ENCODE measurements around the gene USP9Y. TPM values are rescaled to one million over a fixed set of nuclear protein-coding genes. Genes with fewer than 3 reads are reported as not detected.
"Not testable (repeated sequence)": the region's sequence is repeated elsewhere in the genome, so short reads cannot be mapped to it uniquely, and the experiment has no call there.

The USP9Y gene
- 10 to 100 TPM in 2 of 4 donors, under 1 TPM in 2; 0.06 to 31.7 (median 10.7) TPM for total RNA-seq

GRCh38 chrY:12701181-12701695 is at the start of gene USP9Y:
Gene USP9Y, plus strand, starts transcription at chrY:12701231. Its CDS starts 8,217 bp downstream, at chrY:12709448.
- intact Hi-C loops (cut with DNase I) = no loop called here
- Histone ChIP-seq H3K27ac (no peak within 1 kb of the TSS), H3K9me3 (peaks cover 0 to 8% (median 0%) of the 10 kb centered on the region in 3 donors), H3K4me3 (no peak within 1 kb of the TSS), H3K36me3 (peaks cover 0 to 41% (median 0%) of the 10 kb centered on the region in 3 donors), H3K4me1 (no peaks in the 10 kb centered on the region), H3K27me3 (no peaks in the 10 kb centered on the region)
- TF ChIP-seq POLR2A (IDR thresholded peaks at IDR 0.05) = no peak
- TF ChIP-seq CTCF (IDR thresholded peaks at IDR 0.05) = no peak
- no peak for DNase-seq
- WGBS, 2 donors = 75% methylated on average over 1 of the region's 1 CpG; no CpG with 5 or more reads in 1 of the 2 donors

DNA sequence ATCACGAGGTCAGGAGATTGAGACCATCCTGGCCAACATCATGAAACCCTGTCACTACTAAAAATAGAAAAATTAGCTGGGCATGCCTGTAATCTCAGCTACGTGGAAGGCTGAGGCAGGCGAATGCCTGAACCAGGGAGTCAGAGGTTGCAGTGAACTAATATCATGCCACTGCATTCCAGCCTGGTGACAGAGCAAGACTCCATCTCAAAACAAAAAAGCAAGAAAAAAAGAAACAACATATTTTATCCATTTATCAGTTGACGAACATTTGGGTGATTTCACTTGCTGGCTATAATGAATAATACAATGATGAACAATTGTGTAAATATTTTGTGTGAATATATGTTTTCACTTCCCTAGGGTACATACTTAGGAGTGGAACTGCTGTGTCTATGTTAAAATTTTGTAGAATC is 49.4 kb upstream of the USP9Y start:
- DNase-seq = no peak
- no peak overlapping the region for H3K4me3 ChIP-seq
- no peaks in the 10 kb centered on the region for H3K36me3 ChIP-seq
- no peaks in the 10 kb centered on the region for H3K4me1 ChIP-seq
- H3K9me3 ChIP-seq = no peaks in the 10 kb centered on the region
- 30% methylated on average over 3 of the region's 4 CpGs; no CpG with 5 or more reads in 1 of the 2 donors for WGBS, 2 donors
- no peaks in the 10 kb centered on the region for H3K27me3 ChIP-seq
- no peak overlapping the region for H3K27ac ChIP-seq
- TF ChIP-seq POLR2A (IDR thresholded peaks at IDR 0.05) (no peak), CTCF (IDR thresholded peaks at IDR 0.05) (no peak)
- intact Hi-C loops (cut with DNase I) = no loop called here

DNA sequence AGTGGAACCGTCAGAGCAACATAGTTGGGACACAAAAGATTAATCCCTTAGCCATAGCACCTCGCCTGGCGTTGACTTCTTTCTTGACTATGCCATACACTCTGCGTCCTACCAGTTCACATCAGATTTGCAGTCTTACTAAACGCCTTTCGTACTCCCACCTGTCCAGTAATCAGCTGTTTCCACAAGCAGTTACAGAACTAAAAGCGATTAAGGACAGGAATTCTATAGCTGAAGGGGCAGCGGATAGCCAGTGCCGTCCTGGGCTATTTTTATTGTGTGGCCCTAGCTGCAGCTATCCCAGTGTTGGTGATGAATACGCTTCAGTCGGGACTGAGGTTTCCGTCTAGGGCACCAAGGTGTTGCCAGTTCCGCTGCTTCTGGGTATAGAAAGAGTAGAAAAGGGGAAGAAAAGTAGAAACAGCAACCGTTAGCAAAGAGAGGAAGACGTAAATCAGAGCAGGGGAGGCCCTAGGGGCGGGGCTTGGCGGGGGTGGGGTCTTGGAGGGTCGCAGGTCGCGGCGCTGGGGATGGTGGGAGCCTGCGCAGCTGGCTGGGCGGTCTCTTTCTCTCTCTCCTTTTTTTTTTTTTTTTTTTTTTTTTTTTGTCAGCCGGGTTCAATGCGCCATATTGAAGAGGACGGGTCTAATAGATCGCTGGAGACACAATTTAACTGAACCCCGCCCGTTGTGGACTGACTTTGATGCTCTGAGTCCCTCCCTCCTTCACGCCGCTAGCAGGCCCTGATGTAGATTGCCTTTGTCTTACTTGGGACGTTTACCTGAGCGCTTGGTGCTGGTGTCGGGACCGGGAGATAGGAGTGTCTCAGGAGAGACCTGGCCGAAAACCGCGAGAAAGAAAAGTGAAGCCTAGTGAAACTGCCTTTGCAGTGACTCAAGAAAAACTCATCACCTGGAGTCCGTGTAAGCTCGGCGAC is 39.0 kb upstream of the USP9Y start:
- no peaks in the 10 kb centered on the region for H3K9me3 ChIP-seq

GRCh38 chrY:12662745-12663591 is 38.1 kb upstream of the USP9Y start:
- intact Hi-C loops (cut with DNase I) = no loop called here
- no peak for DNase-seq
- Histone ChIP-seq H3K4me1 (peaks cover 0 to 38% (median 0%) of the 10 kb centered on the region in 3 donors), H3K27ac (peak overlapping the region in 2 of 4 donors; percentile 87 to 91), H3K4me3 (peak overlapping the region in 2 of 4 donors; percentile 43 to 60), H3K27me3 (no peaks in the 10 kb centered on the region), H3K9me3 (no peaks in the 10 kb centered on the region), H3K36me3 (peaks cover 0 to 5% (median 0%) of the 10 kb centered on the region in 3 donors)
- TF ChIP-seq POLR2A (IDR thresholded peaks at IDR 0.05) (peak in 1 of 4 donors; percentile 19), CTCF (IDR thresholded peaks at IDR 0.05) (no peak)
- 0% methylated on average over 25 of the region's 40 CpGs; no CpG with 5 or more reads in 1 of the 2 donors for WGBS, 2 donors

More for the DNA sequence above, 39.0 kb upstream of the USP9Y start:
- Histone ChIP-seq H3K36me3 (no peaks in the 10 kb centered on the region), H3K27ac (peak overlapping the region in 2 of 4 donors; percentile 87 to 91), H3K4me3 (peak overlapping the region in 2 of 4 donors; percentile 43 to 60), H3K27me3 (no peaks in the 10 kb centered on the region), H3K4me1 (peaks cover 0 to 38% (median 0%) of the 10 kb centered on the region in 3 donors)
- intact Hi-C loops (cut with DNase I) = no loop called here
- TF ChIP-seq POLR2A (IDR thresholded peaks at IDR 0.05) (no peak), CTCF (IDR thresholded peaks at IDR 0.05) (no peak)
- DNase-seq = no peak
- WGBS, 2 donors = 0% methylated on average over 22 of the region's 41 CpGs; no CpG with 5 or more reads in 1 of the 2 donors

GRCh38 chrY:12663845-12664244 is 37.2 kb upstream of the USP9Y start:
- 19% methylated on average over 14 of the region's 20 CpGs; no CpG with 5 or more reads in 1 of the 2 donors for WGBS, 2 donors
- H3K36me3 ChIP-seq; DNase-seq; H3K9me3 ChIP-seq; H3K27me3 ChIP-seq; intact Hi-C loops (cut with DNase I): not testable (repeated sequence)
- peak overlapping the region in 2 of 4 donors; percentile 87 to 91 for H3K27ac ChIP-seq
- H3K4me1 ChIP-seq = peaks cover 0 to 38% (median 0%) of the 10 kb centered on the region in 3 donors
- peak overlapping the region in 2 of 4 donors; percentile 43 to 60 for H3K4me3 ChIP-seq

Measured in esophagus squamous epithelium (tissue), 5 donors.